A673 (cell line): ENCODE data around the gene GLIS2. TPM values are rescaled to one million over a fixed set of nuclear protein-coding genes. Genes with fewer than 3 reads are reported as not detected.

ENCODE experiments used
- BruUV-seq: library from RNA; stranded (reverse); fragments of 400-500 nt; replicated peaks from 2 replicates; lab custom pipeline; 2021; lab: Mats Ljungman, UMichigan
- CTCF ChIA-PET: fragments of 300-600 bp; sonication (Branson Sonifier 250); formaldehyde crosslinking; loops from one replicate; lab custom pipeline; 2022; ENCODE audit warnings: antibody characterized with exemption; lab: Charles Lee
- POLR2A ChIA-PET: fragments of 300-600 bp; sonication (Branson Sonifier 250); formaldehyde crosslinking; loops from one replicate; lab custom pipeline; 2022; ENCODE audit warnings: antibody characterized with exemption; ENCODE audit not compliant: low non-redundant PET; lab: Charles Lee
- DNase-seq: peaks from one replicate; pipeline ENCODE4 v3.0.0-alpha.2; 2015; ENCODE audit warnings: low spot score
- H3K27ac ChIP-seq: fragments of 200-600 bp; sonication (generic); 2 replicates; pipeline ENCODE4 v1.5.1; 2016; ENCODE audit warnings: mixed run types, low read depth, mild to moderate bottlenecking, mixed read lengths, antibody characterized with exemption, low read length; ENCODE audit not compliant: poor library complexity, severe bottlenecking
- H3K27me3 ChIP-seq: fragments of 200-600 bp; sonication (generic); replicated peaks from 2 replicates; pipeline ENCODE4 v1.6.1; 2017; ENCODE audit warnings: mixed run types, low read depth, mild to moderate bottlenecking, mixed read lengths, antibody characterized with exemption, low read length; ENCODE audit not compliant: insufficient read depth, poor library complexity
- H3K36me3 ChIP-seq: fragments of 200-600 bp; sonication (generic); 2 replicates; pipeline ENCODE4 v1.6.1; 2016; ENCODE audit warnings: mixed run types, mild to moderate bottlenecking, mixed read lengths, antibody characterized with exemption, low read length; ENCODE audit not compliant: insufficient read depth, poor library complexity, severe bottlenecking
- H3K4me1 ChIP-seq: fragments of 200-600 bp; sonication (generic); 2 replicates; pipeline ENCODE4 v1.6.1; 2017; ENCODE audit warnings: mixed run types, mild to moderate bottlenecking, mixed read lengths, antibody characterized with exemption, low read length; ENCODE audit not compliant: insufficient read depth, poor library complexity, severe bottlenecking
- H3K4me3 ChIP-seq: fragments of 200-600 bp; sonication (generic); 2 replicates; pipeline ENCODE4 v1.5.1; 2016; ENCODE audit warnings: low read depth, mixed run types, mild to moderate bottlenecking, mixed read lengths, low read length; ENCODE audit not compliant: poor library complexity, severe bottlenecking
- H3K9me3 ChIP-seq: fragments of 200-600 bp; sonication (generic); 2 replicates; pipeline ENCODE4 v1.6.1; 2016; ENCODE audit warnings: mixed run types, low read depth, mild to moderate bottlenecking, mixed read lengths, antibody characterized with exemption, low read length; ENCODE audit not compliant: poor library complexity, severe bottlenecking
- CTCF ChIP-seq: fragments of 300-800, 200-600 bp; sonication (generic); conservative IDR thresholded peaks from 2 replicates; pipeline ENCODE4 v1.5.1; 2017; ENCODE audit warnings: low read depth, mild to moderate bottlenecking, antibody characterized with exemption, low read length, moderate library complexity, mixed read lengths
- EZH2 ChIP-seq: fragments of 200-600 bp; sonication (generic); IDR thresholded peaks from 2 replicates; pipeline ENCODE4 v1.6.1; 2017; ENCODE audit warnings: borderline replicate concordance, low read depth, mild to moderate bottlenecking, mixed read lengths, antibody characterized with exemption, low read length; ENCODE audit not compliant: poor library complexity, severe bottlenecking
- intact Hi-C: fragments of 100-400 bp; cut with micrococcal nuclease; formaldehyde crosslinking; loops from one replicate; pipeline ENCODE4 v1.10.0; 2022; ENCODE audit not compliant: unreplicated experiment
- total RNA-seq: library from RNA; stranded (reverse); gene quantifications from 2 replicates; pipeline ENCODE4 v1.2.3, GENCODE V29; 2021

GLIS2 gene
- total RNA-seq, 1 experiment from 2014 or later, result 10.6 TPM

GRCh38 chr16:4325253-4325758, 9.4 kb downstream of the GLIS2 start:
- intact Hi-C loops, result no loop called here
- Histone ChIP-seq H3K36me3 (no peaks in the 10 kb centered on the region), H3K4me1 (peaks cover 18% of the 10 kb centered on the region), H3K27ac (no peak overlapping the region), H3K9me3 (no peaks in the 10 kb centered on the region), H3K27me3 (no peaks in the 10 kb centered on the region), H3K4me3 (no peak overlapping the region)
- no peak for DNase-seq
- TF ChIP-seq CTCF (no peak), EZH2 (no peak)
- ChIA-PET CTCF (no interaction called here), POLR2A (no interaction called here)
- BruUV-seq, result no TSS peak

- intact Hi-C loops, result loop anchor here (2.0 kb wide), 1 partner anchor 39 kb away; no protein-coding TSS in a partner anchor
- no peaks in the 10 kb centered on the region for H3K9me3 ChIP-seq
- H3K4me1 ChIP-seq, result peaks cover 18% of the 10 kb centered on the region
- BruUV-seq, result no TSS peak
- no peaks in the 10 kb centered on the region for H3K36me3 ChIP-seq
- TF ChIP-seq EZH2 (no peak), CTCF (no peak)
- no peak for DNase-seq
- H3K4me3 ChIP-seq, result peak overlapping the region; percentile 47
- ChIA-PET CTCF (interaction anchor here (0.5 kb wide), 1 partner anchor 288 kb away, joined by 3 read pairs; no protein-coding TSS in a partner anchor), POLR2A (no interaction called here)
- no peaks in the 10 kb centered on the region for H3K27me3 ChIP-seq
- peak overlapping the region; percentile 64 for H3K27ac ChIP-seq
These were observed 11.6 kb downstream of the GLIS2 start for GRCh38 chr16:4327386-4328045.

GRCh38 chr16:4328046-4328781, 12.3 kb downstream of the GLIS2 start:
- no peak for TF ChIP-seq EZH2
- peak; percentile 50 for TF ChIP-seq CTCF
- POLR2A ChIA-PET, result no interaction called here
- intact Hi-C loops, result loop anchor here (2.0 kb wide), 1 partner anchor 39 kb away; no protein-coding TSS in a partner anchor

More at GRCh38 chr16:4328046-4328781, 12.3 kb downstream of the GLIS2 start:
- no TSS peak for BruUV-seq
- H3K4me3 ChIP-seq, result peak overlapping the region; percentile 47
- no peaks in the 10 kb centered on the region for H3K27me3 ChIP-seq
- no peaks in the 10 kb centered on the region for H3K9me3 ChIP-seq
- CTCF ChIA-PET, result interaction anchor here (0.8 to 1.6 kb wide), 4 partner anchors 12 to 345 kb away, joined by 3 to 6 read pairs (median 3); partner anchors contain the start of gene GLIS2
- no peaks in the 10 kb centered on the region for H3K36me3 ChIP-seq
- peak; percentile 70 for DNase-seq
- peak overlapping the region; percentile 64 for H3K27ac ChIP-seq
- peaks cover 18% of the 10 kb centered on the region for H3K4me1 ChIP-seq
